SK-MEL-5 (cell line): Measurements from ENCODE around the gene ODF2L. TPM values are rescaled to one million over a fixed set of nuclear protein-coding genes. Genes with fewer than 3 reads are reported as not detected.

Experiments
- DNase-seq: peaks from one replicate; pipeline ENCODE4 v3.0.0-alpha.2; 2016; ENCODE audit warnings: low read depth, low spot score
- in situ Hi-C: cut with HindIII; loops from 2 replicates; pipeline ENCODE4 v1.10.0; 2016; ENCODE audit warnings: low sequenced_read_pairs, high pct_unique_total_duplicates, low pct_unique_long_range_greater_than_20kb
- small RNA-seq, 2 experiments: library from RNA; depleted of rRNA; stranded (forward); fragments of <200 nt; gene quantifications; one replicate each; pipeline ENCODE3, GENCODE V24; 2014
- total RNA-seq: library from RNA; depleted of rRNA; stranded (reverse); fragments of >200 nt; shearing (Covaris generic); gene quantifications from 2 replicates; pipeline ENCODE4 v1.2.3, GENCODE V29; 2014; rRNA removed

ODF2L gene
- total RNA-seq, 1 experiment from 2014 or later: 27.3 TPM

DNA sequence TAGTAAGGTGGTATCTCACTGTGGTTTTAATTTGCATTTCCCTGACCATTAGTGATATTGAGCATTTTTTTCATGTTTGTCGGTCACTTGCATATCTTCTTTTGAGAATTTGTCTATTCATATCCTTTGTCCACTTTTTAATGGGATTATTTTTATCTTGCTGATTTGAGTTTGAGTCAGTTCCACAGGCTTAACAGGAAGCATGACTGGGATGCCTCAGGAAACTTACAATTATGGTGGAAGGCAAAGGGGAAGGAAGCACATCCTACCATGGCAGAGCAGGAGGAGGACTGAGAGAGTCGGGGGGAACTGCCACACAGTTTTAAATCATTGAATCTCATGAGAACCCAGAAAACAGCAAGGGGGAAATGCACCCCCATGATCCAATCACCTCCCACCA lies 51.1 kb downstream of the ODF2L start:
- in situ Hi-C loops: no loop called here
- DNase-seq: no peak

DNA sequence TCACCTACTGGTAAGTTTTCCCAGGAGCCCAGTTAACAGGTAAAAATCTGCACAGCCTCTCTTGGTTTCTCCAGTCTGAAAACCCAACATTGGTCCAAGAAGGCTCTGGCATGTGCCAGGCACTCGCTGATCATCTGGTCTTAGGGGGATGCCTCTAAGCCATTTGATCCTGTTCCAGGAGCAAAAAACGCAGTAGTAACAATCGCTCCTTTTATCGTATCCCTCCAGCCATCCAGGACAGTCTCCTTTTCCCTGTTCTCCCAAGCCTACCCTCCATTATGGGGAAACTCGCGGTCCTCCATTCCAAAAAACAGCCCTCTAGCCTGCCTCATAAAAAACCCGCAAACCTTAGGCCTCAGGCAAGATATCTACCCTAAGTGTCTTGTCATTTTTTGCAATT lies 56.2 kb downstream of the ODF2L start:
- peak; percentile 74 for DNase-seq

DNA sequence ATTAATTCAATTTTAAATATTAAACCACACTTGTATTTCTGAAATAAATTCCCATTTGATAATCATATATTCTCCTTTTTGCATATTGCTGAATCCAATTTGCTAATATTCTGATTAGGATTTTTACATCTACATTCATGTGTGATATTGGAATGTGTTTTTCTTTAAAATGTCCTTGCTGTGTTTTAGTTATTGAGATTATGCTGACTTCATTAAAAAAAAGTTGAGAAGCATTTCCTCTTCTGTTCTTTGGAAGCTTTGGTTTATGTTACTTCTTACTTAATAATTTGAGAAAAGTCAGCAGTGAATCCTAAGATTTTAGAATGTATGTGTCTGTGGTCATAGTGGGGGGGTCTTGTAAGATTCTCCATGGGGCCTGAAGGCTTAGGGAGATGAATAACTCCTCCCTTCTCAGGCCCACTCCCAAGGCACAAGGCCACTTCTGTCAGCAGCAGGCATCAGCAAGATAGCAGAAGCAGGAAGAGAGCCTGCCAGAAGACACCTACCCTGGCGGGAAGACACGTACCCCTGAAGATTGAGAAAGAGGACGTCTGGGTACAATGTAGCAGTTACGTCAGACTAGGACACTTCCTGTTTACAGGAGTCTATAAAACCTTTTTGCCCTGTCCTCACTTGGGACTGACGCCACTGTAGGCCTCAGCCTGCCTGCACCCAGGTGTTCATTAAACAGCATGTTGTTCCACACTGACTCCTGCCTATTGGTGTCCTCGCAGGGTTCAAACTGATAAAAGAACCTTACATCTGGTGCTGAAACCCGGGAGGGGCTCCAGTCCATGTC lies 56.9 kb downstream of the ODF2L start:
- peak; percentile 2 for DNase-seq
- in situ Hi-C loops: no loop called here

More for the DNA sequence above, 56.2 kb downstream of the ODF2L start:
- in situ Hi-C loops: no loop called here

DNA sequence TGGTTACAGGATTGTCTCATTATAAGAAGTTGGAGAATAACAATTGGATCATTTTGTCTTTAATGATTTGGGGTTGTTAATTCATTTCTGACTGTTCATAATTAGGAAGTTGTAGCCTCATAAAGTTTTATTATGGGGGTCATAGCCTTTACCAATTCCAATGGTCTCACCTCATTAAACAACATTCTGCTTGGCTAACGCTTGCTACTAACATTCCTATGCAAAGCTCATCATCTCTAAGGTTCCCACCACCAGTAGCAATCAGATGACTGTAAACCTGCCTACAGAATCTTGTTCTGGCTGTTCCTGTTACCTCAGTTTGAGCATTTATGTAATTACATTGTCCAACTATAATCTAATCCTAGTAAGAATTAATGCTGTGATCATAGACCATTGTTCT lies 60.2 kb downstream of the ODF2L start:
- in situ Hi-C loops: no loop called here

DNA sequence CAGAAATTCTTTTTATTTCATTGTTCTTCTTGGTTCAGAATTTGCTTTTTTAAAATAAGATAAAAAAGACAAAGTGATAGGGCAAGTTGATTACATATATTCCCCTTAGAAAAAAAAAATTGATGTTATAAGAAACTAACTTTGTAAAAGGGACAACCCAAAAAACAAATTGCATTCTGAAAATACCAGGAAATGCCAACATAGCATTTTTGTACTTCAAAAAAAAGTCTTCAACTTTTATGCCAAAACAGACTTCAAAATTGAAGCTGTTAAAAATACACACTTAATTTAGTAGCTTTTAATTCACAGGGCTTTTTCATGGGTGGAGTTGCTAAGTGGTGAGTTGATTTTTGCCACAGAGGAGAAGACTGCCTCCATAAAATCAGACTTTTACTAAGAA lies 70.9 kb downstream of the ODF2L start:
- in situ Hi-C loops: no loop called here
- no peak for DNase-seq

More for the DNA sequence above, 60.2 kb downstream of the ODF2L start:
- DNase-seq: no peak

DNA sequence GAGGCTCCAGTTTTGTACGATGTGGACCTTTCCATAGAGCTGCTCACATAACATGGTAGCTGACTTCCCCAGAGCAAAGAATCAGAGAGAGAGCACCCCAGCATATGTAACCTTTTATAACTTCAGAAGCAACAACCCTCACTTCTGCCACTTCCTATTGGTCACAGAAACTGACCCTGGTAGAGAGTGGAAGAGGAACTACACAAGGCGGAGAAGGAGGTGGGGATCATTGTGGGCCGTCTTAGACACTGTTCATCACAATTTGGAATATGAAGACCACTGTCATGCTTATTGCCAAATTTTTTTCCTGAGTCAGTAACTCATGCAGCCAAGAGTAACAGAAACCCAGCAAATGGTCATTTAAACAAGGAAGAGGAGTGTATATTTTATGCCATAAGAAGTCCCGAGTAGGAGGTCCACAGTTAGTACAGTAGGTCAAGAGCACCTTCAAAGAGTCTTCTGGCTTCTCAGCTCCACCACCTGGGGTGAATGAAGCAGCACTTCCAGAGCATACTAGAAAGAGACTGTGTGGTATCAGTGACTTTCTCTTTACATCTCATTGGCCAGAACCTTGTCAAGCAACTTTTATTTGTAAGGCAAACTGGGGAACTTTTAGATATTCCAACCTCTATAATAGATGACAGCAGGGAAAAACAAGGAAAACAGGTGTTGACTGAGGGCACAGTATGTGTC lies 71.8 kb downstream of the ODF2L start:
- in situ Hi-C loops: no loop called here
- no peak for DNase-seq

DNA sequence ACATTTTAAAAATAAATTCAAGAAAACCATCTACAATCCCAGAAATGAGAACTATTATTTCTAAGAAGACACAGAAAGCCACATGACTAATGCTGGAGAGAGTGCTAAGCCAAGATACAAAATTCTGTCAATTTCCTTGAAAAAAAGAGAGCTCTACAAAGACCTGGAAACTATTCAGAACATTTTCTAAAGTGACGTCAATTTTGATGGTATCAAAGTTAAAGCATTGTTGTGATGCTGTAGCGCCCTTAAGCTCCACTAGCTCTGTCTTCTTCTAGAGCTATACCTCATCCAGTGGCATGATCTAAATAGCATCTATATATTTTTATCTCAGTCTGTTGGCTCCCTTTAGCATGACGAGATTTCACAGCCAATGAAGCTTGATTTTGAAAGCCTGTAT lies 73.9 kb downstream of the ODF2L start:
- no peak for DNase-seq
- in situ Hi-C loops: no loop called here

DNA sequence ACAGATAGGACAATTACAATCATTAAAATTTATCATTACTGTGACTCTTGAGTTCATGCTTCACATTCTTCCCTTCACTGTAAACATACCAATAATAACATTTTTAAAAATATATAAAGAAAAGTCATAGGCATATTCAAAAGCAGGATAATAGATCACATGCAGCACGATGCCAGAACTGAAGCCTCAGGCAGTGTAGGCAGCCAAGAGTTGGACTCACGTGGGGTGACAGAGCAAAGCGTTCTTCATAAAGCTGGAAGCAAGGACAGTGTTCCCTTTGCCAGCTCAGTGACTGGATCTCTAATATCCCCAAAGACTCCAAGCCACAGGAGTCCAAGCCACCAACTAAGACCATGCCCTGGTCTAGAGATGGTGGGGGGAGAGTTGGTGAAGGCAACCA lies 77.7 kb downstream of the ODF2L start:
- peak; percentile 62 for DNase-seq
- in situ Hi-C loops: no loop called here

DNA sequence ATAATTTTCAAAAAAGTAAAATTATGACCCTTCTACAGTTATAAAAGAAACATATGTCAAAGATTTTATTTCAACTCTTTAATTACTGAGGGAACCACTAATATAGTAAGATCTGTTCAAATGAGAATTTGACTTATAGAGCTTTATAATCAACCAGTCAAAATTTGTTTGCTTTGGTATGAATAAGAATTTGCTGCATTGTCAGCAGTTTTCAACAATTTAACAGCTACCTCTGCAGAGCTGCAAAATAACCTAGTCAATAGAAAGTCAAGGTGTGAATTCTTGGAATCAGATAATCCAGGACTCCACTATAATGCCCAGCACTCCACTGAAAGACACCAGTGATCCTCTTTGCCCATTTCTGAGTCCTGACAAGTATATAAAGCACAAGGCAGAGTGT lies 78.2 kb downstream of the ODF2L start:
- no peak for DNase-seq
- in situ Hi-C loops: no loop called here

DNA sequence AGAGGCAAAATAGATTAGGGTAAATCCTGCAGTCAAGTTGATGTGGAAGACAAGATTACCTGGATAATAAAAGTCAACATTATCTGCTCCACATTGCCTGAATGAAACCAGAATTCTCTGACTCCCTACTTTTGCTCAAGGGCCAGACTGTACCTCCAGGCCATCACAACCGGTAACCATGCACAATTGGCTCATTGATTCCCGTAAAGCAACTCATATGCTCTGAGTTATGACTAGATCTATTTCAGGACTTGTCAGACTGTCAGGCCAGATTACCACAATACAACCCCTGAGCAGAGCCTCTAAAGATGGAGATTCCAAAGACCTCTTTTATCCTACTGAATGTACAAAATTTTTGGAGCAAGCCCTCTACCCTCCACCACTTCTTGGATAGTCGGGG lies 90.4 kb downstream of the ODF2L start:
- peak; percentile 76 for DNase-seq
- in situ Hi-C loops: no loop called here

DNA sequence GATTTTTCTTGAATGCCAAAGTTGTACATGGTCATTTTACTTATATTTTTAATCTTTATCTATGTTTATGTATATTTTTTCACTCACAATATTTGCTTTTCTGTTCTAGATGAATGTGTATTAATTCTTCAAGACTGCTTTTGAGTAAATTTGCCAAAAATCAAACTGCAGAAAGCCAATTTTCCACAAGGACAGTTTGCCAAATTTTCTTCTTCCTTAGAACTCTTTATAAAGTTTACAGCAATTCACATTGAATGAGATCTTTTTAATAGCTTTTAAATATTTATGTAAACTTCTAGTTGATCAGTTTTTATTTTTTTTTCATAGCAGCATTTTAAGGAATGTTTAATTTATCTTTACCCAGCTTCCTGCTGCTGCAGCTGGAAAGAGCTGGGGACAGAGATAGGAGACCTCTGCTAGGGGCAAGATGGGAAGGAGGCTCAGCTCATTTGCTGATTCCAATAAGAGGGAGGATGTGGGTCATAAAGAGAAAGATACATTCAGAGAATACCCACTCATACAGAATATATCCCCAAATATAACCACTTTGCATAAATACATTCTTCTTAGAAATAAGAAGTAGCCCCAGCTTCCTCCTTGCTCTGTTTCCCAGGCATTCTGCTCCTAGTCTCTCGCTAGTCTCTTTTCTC lies 93.0 kb downstream of the ODF2L start:
- in situ Hi-C loops: no loop called here

More for the DNA sequence above, 93.0 kb downstream of the ODF2L start:
- no peak for DNase-seq

Small RNA genes within 50 kb of the gene (small RNA-seq; reads per million reads assigned to genes)
- 0 reads per million in 2 experiments for gene MIR7856

Other genes with a start within 250 kb of the ODF2L start
- not detected in 2 replicates for gene COL24A1, start 239.6 kb downstream of the ODF2L start, total RNA-seq
- gene CLCA2, start 27.8 kb upstream of the ODF2L start, total RNA-seq: 0.08 TPM in 1 of 2 replicates, not detected in the other
- gene CLCA1, start 72.6 kb upstream of the ODF2L start, total RNA-seq: not detected in 2 replicates
- gene CLCA4, start 150.8 kb upstream of the ODF2L start, total RNA-seq: not detected in 2 replicates